GM18526 (cell line): ENCODE results near the gene ESAM.

ENCODE experiments used
- POLR2A ChIP-seq: IDR thresholded peaks from 3 replicates; pipeline ENCODE4 v1.6.1; 2011; ENCODE audit not compliant: insufficient read length; ENCODE audit errors: extremely low read depth

The ESAM gene, protein sequence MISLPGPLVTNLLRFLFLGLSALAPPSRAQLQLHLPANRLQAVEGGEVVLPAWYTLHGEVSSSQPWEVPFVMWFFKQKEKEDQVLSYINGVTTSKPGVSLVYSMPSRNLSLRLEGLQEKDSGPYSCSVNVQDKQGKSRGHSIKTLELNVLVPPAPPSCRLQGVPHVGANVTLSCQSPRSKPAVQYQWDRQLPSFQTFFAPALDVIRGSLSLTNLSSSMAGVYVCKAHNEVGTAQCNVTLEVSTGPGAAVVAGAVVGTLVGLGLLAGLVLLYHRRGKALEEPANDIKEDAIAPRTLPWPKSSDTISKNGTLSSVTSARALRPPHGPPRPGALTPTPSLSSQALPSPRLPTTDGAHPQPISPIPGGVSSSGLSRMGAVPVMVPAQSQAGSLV

DNA sequence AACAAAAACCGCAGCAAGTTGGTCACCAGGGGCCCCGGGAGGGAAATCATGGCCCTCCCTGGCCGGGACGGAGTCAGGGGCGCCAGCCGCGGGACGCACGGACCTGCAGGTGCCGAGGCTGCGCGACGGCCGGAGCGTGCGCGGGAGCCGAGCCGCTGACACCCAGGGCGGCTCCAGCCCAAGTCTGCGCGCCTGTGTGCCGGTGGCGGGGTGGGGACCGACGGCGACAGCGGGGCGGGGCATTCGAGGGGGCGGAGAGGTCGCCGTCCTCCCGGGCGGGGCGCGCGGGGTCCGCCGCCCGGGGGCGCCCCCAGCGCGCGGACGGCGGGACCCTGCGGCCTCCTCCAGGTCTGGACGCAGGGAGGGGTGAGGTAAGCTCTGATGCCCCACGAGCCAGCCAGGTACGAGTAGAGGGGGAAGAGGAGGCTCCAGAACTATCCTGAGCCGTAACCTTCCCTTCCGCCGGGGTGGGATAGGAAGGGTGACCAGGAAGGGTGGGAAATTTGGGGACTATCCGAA, at the start of gene ESAM:
TSS of gene ESAM (minus strand) at position 186 of the 519 bp plus-strand sequence. CDS start at position 50, 136 bp downstream.
- TF ChIP-seq POLR2A, result peak; percentile 73

DNA sequence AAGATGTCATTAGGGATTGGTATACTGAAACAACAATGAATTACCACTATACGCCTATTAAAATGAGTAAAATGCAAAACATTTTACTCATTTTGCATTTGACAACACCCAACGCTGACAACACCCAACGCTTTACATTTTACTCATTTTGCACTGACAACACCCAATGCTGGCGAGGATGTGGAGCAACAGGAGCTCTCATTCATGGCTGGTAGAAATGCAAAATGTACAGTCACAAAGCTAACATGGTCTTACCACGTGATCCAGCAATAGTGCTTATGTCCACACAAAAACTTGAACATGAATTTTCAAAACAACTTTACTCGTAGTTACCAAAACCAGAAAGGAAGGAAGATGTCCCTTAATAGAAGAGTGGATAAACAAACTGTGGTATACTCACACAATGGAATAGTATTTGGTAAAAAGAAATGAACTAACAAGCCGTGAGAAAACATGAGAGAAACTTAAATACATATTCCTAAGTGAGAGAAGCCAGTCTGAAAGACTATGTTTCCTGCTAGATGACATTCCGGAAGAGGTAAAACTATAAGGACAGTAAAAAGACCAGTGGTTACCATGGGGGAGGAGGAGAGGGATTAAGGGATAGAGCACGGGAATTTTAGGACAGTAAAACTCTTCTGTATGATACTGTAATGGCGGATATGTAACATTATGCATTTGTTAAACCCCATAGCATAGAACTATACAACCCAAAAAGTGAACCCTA, 49.5 kb upstream of the ESAM start:
- no peak for TF ChIP-seq POLR2A

DNA sequence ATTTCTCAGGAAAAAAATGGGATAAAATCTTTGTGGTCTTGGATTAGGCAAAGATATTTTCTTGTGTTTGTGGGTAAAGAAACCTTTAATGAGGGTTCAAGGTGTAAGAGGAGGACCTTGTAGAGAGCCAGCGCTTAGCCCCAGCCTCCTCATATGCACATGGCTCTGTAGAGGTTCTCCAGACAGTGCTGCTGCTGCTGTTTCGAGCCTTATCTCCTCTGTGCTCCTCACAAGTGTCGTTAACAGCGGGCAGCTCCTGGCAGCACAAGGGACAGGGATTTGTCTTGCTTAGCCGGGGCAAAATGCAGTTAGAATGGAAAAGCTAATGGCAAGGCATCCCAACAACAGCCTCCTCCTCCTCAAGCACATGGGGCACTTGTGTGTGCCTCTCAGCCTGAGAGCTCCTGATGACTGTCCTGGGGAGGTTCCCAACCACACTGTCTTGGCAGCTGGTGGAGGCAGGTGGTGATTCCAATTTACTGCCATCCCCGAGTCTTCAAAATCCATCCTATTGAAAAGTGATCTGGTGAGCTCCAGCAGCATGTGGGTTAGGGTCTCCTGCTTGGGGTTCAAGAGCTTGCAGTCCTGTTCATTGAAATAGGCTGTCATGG, 45.7 kb upstream of the ESAM start:
- TF ChIP-seq POLR2A, result no peak

DNA sequence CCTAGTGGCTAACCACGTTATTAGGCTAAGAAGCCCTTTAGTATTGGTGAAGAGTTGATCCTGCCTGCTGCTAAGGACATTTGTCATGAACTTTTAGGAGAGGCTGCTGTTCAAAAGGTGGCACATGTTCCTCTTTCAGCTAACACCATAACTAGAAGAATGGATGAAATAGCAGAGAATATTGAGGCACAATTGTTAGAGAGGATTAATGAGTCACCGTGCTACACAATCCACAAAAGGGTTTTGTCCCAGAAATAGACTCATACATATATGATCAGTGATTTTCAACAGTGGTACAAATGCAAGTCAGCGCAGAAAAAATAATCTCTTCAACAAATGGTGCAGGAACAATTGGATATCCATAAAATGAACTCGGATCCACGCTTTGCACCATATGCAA, 45.1 kb upstream of the ESAM start:
- TF ChIP-seq POLR2A, result no peak

- no peak for TF ChIP-seq POLR2A
Observed at GRCh38 chr11:124804884-124805283, 42.8 kb upstream of the ESAM start.

GRCh38 chr11:124801636-124802312, 39.7 kb upstream of the ESAM start:
- no peak for TF ChIP-seq POLR2A

DNA sequence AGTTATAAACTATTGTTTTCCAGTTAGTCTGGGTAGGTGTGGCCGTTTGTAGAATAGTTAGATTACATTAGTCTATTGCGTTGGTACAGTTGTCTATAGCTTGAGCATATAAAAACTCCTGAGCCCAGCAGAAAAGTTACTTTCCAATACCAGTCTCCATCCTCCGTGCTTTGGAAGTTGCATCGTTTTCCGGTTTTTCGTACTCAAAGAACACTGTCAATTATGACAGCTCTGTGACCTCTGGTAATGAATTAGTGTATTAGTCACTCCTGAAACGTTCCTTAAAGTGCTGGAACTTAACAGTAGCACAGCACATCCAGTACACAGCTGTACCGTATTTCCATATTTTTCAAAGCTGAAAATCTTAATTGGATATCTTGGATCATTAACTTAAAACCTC, 38.9 kb upstream of the ESAM start:
- TF ChIP-seq POLR2A, result no peak

DNA sequence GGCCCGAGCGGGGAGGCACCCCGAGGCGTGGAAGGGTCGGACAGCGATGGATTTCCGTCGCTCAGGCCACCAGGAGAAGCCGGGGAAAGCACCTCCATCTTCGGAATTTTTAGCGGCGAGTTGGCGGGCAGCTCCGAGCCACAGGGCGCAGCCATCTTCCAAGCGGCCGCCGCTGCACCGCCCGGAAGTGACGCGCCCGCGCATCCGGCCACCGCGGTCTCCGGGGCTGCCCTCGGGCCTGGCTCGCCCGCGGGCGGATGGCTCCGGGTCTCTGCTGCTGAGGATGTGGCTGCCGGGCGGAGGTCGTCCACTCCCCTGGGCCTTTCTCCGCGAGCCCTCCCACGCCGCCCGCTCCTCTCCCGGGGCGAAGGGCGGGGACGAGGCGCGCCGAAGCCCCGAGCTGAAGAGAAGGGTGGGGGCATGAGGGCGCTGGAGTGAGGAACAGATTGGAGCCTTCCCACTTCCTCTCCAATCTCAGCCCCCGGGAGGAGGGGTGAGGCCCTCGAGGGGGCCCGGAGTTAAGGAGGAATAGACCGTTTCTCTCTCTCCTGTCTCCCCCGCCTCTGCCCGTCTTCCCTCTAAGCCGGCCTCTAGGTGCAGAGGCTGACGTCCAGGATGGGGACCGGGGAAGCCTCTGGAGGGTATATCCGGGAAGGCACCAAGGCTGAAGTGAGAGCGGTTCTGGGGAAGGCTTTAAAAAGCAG, 38.3 kb upstream of the ESAM start, which contains the start of gene MSANTD2:
TSS of gene MSANTD2 (minus strand) at position 181 of the 704 bp plus-strand sequence. CDS start at position 155, 26 bp downstream.
- peak; percentile 97 for TF ChIP-seq POLR2A

- no peak for TF ChIP-seq POLR2A
Observed at GRCh38 chr11:124799348-124800225, 37.5 kb upstream of the ESAM start.

DNA sequence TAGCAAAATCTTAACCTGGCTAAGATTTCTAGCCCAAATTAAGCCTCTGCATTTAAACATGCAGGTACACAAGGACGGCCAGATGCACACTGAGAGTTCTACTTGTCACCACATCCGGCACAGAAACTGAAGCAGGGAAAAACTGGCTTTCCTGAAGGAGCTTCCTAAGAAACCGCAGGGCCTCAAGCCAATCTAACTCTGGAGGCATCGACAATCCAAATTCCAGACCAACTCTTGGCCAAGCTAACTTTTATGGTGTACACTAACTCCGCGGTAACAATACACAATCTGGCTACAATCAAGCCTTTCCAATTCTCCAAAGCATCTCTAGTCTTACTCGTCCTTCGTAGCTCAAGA, 36.9 kb upstream of the ESAM start:
- TF ChIP-seq POLR2A, result no peak

- no peak for TF ChIP-seq POLR2A
Observed at GRCh38 chr11:124796312-124796711, 34.2 kb upstream of the ESAM start.

DNA sequence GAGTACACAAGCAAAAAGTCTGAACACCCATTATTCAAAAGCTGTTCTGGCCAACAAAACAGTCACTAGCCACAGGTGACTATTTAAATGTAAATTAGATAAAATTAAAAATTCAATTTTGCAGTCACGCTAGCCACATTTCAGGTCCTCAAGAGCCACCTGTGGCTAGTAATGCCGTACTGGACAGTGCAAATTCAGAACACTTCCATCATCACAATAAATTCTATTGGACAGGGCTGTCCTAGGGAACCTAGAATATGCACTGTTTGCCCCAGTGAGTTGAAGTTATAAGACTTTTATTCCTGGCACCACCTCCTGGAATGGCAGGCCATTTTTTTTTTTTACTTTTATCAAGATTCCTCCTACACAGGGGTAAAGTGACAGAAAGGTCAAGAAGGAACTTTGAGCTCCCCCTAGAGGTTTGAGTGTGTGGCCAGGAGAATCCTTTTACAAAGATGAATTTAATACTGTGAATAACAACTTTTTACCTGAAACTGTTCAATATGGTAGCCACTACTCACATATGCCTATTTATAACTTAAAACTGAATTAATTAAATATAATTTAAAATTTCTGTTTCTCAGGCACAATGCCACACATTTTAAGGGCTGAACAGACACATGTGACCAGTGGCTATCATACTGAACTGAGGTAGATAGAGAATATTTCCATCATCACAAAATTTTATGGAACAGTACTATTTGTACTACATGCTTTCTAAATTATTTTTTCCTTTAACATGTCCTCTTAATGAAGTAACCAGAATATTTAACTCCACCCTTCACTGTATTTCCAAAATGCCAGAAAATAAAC, 31.6 kb upstream of the ESAM start:
- TF ChIP-seq POLR2A, result no peak
